Epithelial cell of esophagus (primary cell): ENCODE data around the gene SIRT7.

Experiments
- DNase-seq: peaks from one replicate; pipeline ENCODE4 v3.0.0; 2010; ENCODE audit warnings: low read depth
- H3K4me3 ChIP-seq: 2 replicates; pipeline ENCODE4 v1.5.1; 2011; ENCODE audit warnings: mild to moderate bottlenecking, low read length, control low read depth
- TF ChIP-seq, protein P1 (sequence below): IDR thresholded peaks from 2 replicates; pipeline ENCODE4 v1.5.1; 2011; ENCODE audit warnings: low read depth, mild to moderate bottlenecking, low read length, control low read depth, inconsistent platforms; ENCODE audit not compliant: insufficient read depth; ENCODE audit errors: missing control alignments

Gene SIRT7

DNA sequence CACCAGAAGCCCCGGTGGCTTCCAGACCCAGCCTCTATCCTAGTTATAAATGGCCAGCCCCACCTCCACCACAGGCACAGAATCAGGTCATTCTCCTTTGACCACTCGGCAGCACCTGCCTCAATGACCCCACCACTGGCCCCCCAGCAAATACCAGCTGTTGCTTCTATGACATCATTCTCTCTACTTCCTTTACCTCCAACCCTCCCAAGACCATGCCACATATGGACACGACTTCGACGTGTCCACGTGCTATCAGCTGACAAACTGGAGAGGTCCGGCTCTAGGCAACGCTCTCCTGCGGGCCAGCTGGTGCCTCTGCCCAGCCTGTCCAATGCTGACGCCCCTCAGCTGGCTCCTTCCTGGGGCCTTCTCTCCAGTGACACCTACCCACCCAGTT is 32.5 kb downstream of the SIRT7 start:
- DNase-seq = no peak
- TF ChIP-seq, protein P1, sequence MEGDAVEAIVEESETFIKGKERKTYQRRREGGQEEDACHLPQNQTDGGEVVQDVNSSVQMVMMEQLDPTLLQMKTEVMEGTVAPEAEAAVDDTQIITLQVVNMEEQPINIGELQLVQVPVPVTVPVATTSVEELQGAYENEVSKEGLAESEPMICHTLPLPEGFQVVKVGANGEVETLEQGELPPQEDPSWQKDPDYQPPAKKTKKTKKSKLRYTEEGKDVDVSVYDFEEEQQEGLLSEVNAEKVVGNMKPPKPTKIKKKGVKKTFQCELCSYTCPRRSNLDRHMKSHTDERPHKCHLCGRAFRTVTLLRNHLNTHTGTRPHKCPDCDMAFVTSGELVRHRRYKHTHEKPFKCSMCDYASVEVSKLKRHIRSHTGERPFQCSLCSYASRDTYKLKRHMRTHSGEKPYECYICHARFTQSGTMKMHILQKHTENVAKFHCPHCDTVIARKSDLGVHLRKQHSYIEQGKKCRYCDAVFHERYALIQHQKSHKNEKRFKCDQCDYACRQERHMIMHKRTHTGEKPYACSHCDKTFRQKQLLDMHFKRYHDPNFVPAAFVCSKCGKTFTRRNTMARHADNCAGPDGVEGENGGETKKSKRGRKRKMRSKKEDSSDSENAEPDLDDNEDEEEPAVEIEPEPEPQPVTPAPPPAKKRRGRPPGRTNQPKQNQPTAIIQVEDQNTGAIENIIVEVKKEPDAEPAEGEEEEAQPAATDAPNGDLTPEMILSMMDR = no peak
- no peak overlapping the region for H3K4me3 ChIP-seq

DNA sequence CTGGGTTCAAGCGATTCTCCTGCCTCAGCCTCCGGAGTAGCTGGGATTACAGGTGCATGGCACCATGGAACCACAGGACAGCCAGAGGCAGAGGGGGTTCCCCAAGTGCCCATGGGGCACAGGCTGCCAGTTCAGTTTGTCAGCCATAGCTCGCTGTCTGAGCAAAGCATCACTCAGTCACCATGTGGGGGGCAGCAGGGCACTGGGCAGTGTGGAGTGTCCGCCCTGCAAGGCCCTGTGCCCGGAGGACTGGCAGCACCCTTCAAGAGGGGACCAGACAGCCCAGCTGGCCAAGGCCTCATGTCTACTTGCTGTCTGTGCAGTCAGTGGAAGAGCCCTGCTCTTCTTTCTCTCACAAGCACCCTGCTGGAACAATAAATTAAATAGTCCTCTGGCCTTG is 33.0 kb downstream of the SIRT7 start:
- H3K4me3 ChIP-seq = no peak overlapping the region
- TF ChIP-seq, protein P1 = no peak
- DNase-seq = no peak

DNA sequence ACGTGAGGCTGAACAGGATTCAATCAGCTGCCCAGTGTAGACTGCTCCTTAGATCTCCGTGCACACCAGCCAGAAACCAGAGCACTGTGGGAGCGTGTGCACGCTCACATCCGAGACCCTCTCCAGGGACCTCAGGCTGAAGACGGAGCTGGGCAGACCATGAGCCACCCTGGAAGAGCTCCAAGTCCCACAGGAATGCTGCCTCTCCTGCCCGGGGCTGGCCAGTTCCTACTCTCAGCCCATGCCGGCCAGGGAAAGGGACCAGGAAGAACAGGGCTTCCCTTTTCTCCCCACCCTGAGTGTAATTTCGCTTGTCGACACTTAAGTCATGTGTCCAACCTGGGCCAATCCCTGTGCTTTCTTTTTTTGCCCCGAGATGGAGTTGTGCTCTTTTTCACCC is 33.5 kb downstream of the SIRT7 start:
- no peak overlapping the region for H3K4me3 ChIP-seq
- TF ChIP-seq, protein P1 = no peak
- DNase-seq = no peak

DNA sequence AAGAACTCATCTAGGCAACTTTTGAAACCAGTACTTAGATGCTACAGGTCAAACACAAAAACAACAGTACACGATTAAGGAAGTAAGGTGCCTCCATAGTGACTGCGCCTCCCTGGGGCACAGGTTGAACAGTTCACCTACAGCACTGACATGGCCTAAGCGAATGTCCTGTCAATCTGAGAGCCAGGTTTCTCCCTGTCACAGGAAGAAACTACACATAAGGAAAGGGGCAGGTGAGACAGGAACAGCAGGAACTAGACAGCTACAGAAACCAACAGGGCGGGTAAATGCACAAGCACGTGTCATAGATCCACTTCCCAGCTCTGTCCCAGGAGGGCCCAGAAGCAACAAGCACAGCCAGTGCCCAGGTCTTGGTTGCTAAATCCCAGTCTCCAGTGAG is 38.9 kb downstream of the SIRT7 start:
- DNase-seq = peak; percentile 70
- H3K4me3 ChIP-seq = no peak overlapping the region

DNA sequence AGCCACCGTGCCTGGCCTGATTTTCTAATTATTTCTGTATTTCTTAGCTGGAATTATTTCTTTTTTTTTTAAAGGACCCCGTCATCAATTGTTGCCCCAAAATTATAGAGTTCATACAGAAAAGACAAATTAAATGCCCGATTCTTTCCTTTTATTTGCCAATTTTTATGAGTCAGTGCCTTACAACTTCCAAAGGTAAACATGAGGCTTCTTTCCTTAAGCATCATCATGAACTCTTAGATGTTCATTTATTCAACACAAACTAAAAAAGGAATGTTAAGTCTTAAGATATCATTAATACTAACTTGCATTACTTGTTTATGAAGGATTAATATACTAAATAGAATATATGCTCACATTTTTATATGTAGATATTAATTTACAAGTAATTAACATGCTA is 39.7 kb downstream of the SIRT7 start:
- H3K4me3 ChIP-seq = no peak overlapping the region
- no peak for DNase-seq
- TF ChIP-seq, protein P1 = no peak

More for the DNA sequence above, 38.9 kb downstream of the SIRT7 start:
- TF ChIP-seq, protein P1 = no peak

DNA sequence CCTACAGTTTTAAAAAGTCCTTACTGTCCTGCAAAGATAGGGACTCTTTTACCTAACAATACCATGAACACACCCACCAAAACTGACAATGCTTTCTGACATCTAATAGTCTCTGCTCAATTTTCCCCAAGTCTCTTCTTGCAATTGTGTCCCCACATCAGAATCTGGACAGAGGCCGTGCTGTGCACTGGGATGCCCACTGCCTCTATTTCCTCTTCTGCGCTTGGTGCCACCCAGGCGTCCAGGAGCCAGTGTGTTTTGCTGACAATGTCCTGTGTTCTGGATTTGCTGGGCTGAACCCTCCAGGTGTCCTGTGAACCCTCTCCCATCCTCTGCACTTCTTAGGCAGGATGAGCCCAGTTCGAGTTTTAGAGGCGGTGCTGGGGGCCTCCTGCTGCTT is 40.4 kb downstream of the SIRT7 start:
- TF ChIP-seq, protein P1 = no peak
- no peak overlapping the region for H3K4me3 ChIP-seq
- no peak for DNase-seq

DNA sequence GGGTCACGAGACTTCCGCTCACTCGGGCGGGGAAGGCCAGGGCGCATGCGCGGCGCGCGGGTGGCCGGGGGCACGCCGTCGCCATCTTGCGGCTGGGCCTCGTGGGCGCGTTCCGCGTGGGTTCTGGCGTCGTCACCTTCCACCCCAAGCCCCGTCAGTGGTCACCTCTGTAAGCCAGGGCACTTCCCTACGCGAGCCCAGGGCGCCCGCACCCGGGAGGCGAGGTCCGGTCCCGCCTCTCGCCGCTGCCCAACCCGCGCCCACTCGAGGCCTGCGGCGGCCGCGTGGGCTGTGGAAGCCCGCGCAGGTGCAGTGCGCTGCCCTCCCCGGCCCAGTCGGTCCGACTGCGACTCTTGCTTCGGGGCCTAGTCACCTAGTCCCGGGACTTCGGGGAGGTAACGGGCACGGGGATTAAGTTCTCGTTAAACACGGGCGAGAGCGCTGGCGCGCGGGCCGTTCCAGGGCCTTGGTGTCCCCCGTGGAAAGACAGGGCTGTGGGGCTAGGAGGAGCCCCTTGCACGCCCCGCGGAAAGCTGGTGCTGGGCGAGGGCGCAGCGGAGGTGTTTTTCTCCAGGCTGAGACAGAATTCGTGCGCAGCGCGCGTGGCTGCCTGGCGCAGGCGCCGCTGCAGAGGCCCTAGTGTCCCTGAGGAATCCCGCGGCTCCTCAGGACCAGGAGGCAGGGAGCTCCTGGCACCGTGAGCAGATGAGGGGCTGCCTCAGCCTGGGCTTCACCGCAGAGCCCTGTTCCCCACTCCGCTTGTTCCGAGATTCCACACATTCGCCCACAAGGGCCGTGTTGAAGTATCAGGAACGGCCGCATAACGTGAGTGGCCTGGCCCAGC is 46.4 kb downstream of the SIRT7 start:
- TF ChIP-seq, protein P1 = no peak
- DNase-seq = peak; percentile 88
- H3K4me3 ChIP-seq = peak overlapping the region; percentile 68
